HG03460 (cell line): ENCODE data around the gene CHIA.

ENCODE experiments used
- ATAC-seq: cut with Tn5 transposase; IDR thresholded peaks from one replicate; pipeline ENCODE4 v1.9.1; 2021; ENCODE audit not compliant: unreplicated experiment

Gene CHIA

GRCh38 chr1:111361761-111362160 is 71.1 kb downstream of the CHIA start:
- ATAC-seq, result no peak

- no peak for ATAC-seq
These were observed 74.0 kb downstream of the CHIA start for GRCh38 chr1:111364690-111365089.

- no peak for ATAC-seq
These were observed 75.6 kb downstream of the CHIA start for GRCh38 chr1:111366256-111366655.

- no peak for ATAC-seq
These were observed 78.5 kb downstream of the CHIA start for GRCh38 chr1:111369177-111369576.

- no peak for ATAC-seq
These were observed 79.0 kb downstream of the CHIA start for GRCh38 chr1:111369645-111370044.
